ENCODE results near the gene SNRNP40. TPM values are rescaled to one million over a fixed set of nuclear protein-coding genes. Genes with fewer than 3 reads are reported as not detected.

The SNRNP40 gene
- total RNA-seq, 1 experiment from 2014 or later = 103 TPM

- TF ChIP-seq FOXP4 (CRISPR knock-in tag; IDR thresholded peaks at IDR 0.05) (no peak), ARID4B (CRISPR knock-in tag; IDR thresholded peaks at IDR 0.05; ENCODE audit: borderline replicate concordance) (no peak), TEAD1 (CRISPR knock-in tag; IDR thresholded peaks at IDR 0.05) (no peak), E2F5 (CRISPR knock-in tag; IDR thresholded peaks at IDR 0.05) (no peak), ZBTB21 (CRISPR knock-in tag; IDR thresholded peaks at IDR 0.05; ENCODE audit: borderline replicate concordance) (no peak)
Measured at GRCh38 chr1:31230378-31230777, 66.2 kb downstream of the SNRNP40 start (continued).

GRCh38 chr1:31228986-31229385 lies 67.6 kb downstream of the SNRNP40 start:
- Mint-ChIP-seq H3K27me3 (ENCODE audit: low read depth) (no peaks in the 10 kb centered on the region), H3K4me3 (no peak overlapping the region), H3K36me3 (no peaks in the 10 kb centered on the region), H3K4me1 (peaks cover 5% of the 10 kb centered on the region), H3K9me3 (no peaks in the 10 kb centered on the region), H3K27ac (no peak overlapping the region)
- CTCF ChIA-PET = interaction anchor here (0.5 to 2.0 kb wide), 3 partner anchors 19 to 45 kb away, joined by 3 to 9 read pairs (median 7); no protein-coding TSS in a partner anchor
- TF ChIP-seq ZNF423 (CRISPR knock-in tag; IDR thresholded peaks at IDR 0.05) = no peak
- no peak for TF ChIP-seq ZSCAN18 (CRISPR knock-in tag; IDR thresholded peaks at IDR 0.05)
- TF ChIP-seq EMX1 (CRISPR knock-in tag; IDR thresholded peaks at IDR 0.05) = no peak
- TF ChIP-seq ESRRA (CRISPR knock-in tag; IDR thresholded peaks at IDR 0.05; ENCODE audit: borderline replicate concordance) = no peak
- no peak for TF ChIP-seq STAT6 (CRISPR knock-in tag; conservative IDR thresholded peaks at IDR 0.05; ENCODE audit: low read depth)
- no peak for TF ChIP-seq FOXP1 (CRISPR knock-in tag; IDR thresholded peaks at IDR 0.05; ENCODE audit: borderline replicate concordance)
- no peak for TF ChIP-seq IRF2 (CRISPR knock-in tag; IDR thresholded peaks at IDR 0.05; ENCODE audit: borderline replicate concordance, low read depth)
- TF ChIP-seq SOX15 (CRISPR knock-in tag; IDR thresholded peaks at IDR 0.05) = no peak
- TF ChIP-seq ZNF532 (CRISPR knock-in tag; IDR thresholded peaks at IDR 0.05; ENCODE audit: borderline replicate concordance) = no peak
- TF ChIP-seq MAX (CRISPR knock-in tag; IDR thresholded peaks at IDR 0.05) = no peak
- no peak for TF ChIP-seq ZBTB43 (CRISPR knock-in tag; IDR thresholded peaks at IDR 0.05)
- ATAC-seq (no peak), DNase-seq (ENCODE audit: low spot score) (no peak)
- POLR2A ChIA-PET = interaction anchor here (0.7 kb wide), 1 partner anchor 68 kb away, joined by 3 read pairs; the partner anchor contains the start of genes SNRNP40 and ZCCHC17

All from WTC11 (cell line).